GM18517 (cell line): ENCODE data around the gene GLP2R.

Source experiments
- ATAC-seq: cut with Tn5 transposase; IDR thresholded peaks from one replicate; pipeline ENCODE4 v1.9.1; 2021; ENCODE audit warnings: mild to moderate bottlenecking, moderate library complexity; ENCODE audit not compliant: unreplicated experiment

Gene GLP2R

GRCh38 chr17:9813166-9813565 lies 12.6 kb upstream of the GLP2R start:
- no peak for ATAC-seq

- no peak for ATAC-seq
Measured at GRCh38 chr17:9814337-9814945, 11.3 kb upstream of the GLP2R start.

- no peak for ATAC-seq
Measured at GRCh38 chr17:9816472-9816871, 9.3 kb upstream of the GLP2R start.

- no peak for ATAC-seq
Measured at GRCh38 chr17:9817086-9817485, 8.6 kb upstream of the GLP2R start.

GRCh38 chr17:9818760-9819159 lies 7.0 kb upstream of the GLP2R start:
- ATAC-seq, result no peak

- ATAC-seq, result no peak
Measured at GRCh38 chr17:9820448-9820847, 5.3 kb upstream of the GLP2R start.

- ATAC-seq, result no peak
Measured at GRCh38 chr17:9821921-9822320, 3.8 kb upstream of the GLP2R start, which contains the start of gene GSG1L2. Gene GSG1L2 (minus strand): TSS chr17:9822079. CDS start chr17:9822071, 8 bp downstream.

- ATAC-seq, result no peak
Measured at GRCh38 chr17:9824094-9824493, 1.6 kb upstream of the GLP2R start.

GRCh38 chr17:9824797-9825338 lies 856 bp upstream of the GLP2R start:
- ATAC-seq, result no peak

- no peak for ATAC-seq
Measured at GRCh38 chr17:9828296-9829295, 2.9 kb downstream of the GLP2R start.

GRCh38 chr17:9829343-9829742 lies 3.6 kb downstream of the GLP2R start:
- no peak for ATAC-seq

GRCh38 chr17:9830711-9831110 lies 5.0 kb downstream of the GLP2R start:
- ATAC-seq, result no peak

GRCh38 chr17:9833922-9834321 lies 8.2 kb downstream of the GLP2R start:
- no peak for ATAC-seq

GRCh38 chr17:9837551-9838471 lies 12.1 kb downstream of the GLP2R start:
- ATAC-seq, result no peak

GRCh38 chr17:9839433-9839832 lies 13.7 kb downstream of the GLP2R start:
- no peak for ATAC-seq

- no peak for ATAC-seq
Measured at GRCh38 chr17:9842057-9842758, 16.5 kb downstream of the GLP2R start.

GRCh38 chr17:9843152-9844010 lies 17.7 kb downstream of the GLP2R start:
- ATAC-seq, result no peak

- no peak for ATAC-seq
Measured at GRCh38 chr17:9844153-9844552, 18.4 kb downstream of the GLP2R start.

- ATAC-seq, result no peak
Measured at GRCh38 chr17:9845306-9845705, 19.6 kb downstream of the GLP2R start.
